ENCODE data around the gene LRRC46. TPM values are rescaled to one million over a fixed set of nuclear protein-coding genes. Genes with fewer than 3 reads are reported as not detected.
A peak's percentile ranks its signal among the peaks of the same experiment; 100 is the strongest.

LRRC46 gene
- total RNA-seq, 2 donors from 2014 or later, result 0.73 to 0.82 TPM

DNA sequence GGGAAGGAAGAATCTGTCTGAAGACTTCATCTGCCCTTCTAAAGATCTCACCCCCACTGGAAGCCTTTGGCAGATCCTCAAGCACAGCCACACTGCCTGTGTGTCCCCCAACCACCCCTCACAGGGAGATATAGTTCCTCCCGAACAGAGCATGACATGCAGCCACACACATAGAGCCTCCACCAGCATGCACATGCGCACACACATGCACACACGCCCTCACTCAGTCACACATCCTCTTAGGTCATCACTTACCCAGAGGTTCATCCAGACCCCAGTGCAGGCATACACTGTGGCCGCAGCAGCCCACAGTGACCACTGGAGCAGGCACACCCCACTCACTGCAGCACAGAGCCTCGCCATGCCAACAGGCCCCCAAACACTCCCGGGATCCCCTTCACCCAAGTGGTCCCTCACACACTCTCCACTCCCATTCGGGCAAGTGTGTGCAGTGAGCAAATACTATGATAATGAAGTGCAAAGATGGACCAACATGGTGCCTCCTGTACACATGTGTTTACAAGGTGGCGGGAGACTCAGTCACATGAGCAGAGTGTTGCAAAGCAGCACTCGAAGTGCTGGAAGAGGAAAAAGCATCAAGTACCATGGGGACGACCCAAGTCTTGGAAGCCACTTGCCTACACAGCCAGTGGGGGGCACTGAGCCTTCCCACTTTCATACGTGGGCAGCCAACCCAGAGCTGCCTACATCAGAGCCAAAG, 36.5 kb downstream of the LRRC46 start:
- no peak for DNase-seq
- Mint-ChIP-seq H3K9me3 (no peaks in the 10 kb centered on the region), H3K27ac (no peak overlapping the region), H3K27me3 (ENCODE audit: insufficient read depth) (peaks cover 76% of the 10 kb centered on the region), H3K36me3 (ENCODE audit: low read depth) (no peaks in the 10 kb centered on the region), H3K4me1 (peaks cover 26% of the 10 kb centered on the region), H3K4me3 (no peak overlapping the region)
- WGBS, 2 experiments (ENCODE audit: insufficient coverage in 1 of 2, insufficient read length in 1 of 2), result 89 to 95% methylated on average over 6 to 11 of the region's 11 CpGs
- peaks cover 37% of the 10 kb centered on the region for H3K27me3 ChIP-seq (ENCODE audit: control insufficient read depth, insufficient read depth, low read length, poor library complexity, severe bottlenecking)
- H3K4me3 ChIP-seq (ENCODE audit: low read length), result no peak overlapping the region
- H3K9ac ChIP-seq (ENCODE audit: extremely low read depth, low read length, poor library complexity, severe bottlenecking), result no peak overlapping the region
- no peak overlapping the region for H3K27ac ChIP-seq (ENCODE audit: low read depth, low read length)
- H3K36me3 ChIP-seq (ENCODE audit: control insufficient read depth, insufficient read depth, low read length), result no peaks in the 10 kb centered on the region
- H3K4me1 ChIP-seq (ENCODE audit: control insufficient read depth, insufficient read depth, low read length), result peaks cover 7% of the 10 kb centered on the region
- TF ChIP-seq, protein P1, sequence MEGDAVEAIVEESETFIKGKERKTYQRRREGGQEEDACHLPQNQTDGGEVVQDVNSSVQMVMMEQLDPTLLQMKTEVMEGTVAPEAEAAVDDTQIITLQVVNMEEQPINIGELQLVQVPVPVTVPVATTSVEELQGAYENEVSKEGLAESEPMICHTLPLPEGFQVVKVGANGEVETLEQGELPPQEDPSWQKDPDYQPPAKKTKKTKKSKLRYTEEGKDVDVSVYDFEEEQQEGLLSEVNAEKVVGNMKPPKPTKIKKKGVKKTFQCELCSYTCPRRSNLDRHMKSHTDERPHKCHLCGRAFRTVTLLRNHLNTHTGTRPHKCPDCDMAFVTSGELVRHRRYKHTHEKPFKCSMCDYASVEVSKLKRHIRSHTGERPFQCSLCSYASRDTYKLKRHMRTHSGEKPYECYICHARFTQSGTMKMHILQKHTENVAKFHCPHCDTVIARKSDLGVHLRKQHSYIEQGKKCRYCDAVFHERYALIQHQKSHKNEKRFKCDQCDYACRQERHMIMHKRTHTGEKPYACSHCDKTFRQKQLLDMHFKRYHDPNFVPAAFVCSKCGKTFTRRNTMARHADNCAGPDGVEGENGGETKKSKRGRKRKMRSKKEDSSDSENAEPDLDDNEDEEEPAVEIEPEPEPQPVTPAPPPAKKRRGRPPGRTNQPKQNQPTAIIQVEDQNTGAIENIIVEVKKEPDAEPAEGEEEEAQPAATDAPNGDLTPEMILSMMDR (conservative IDR thresholded peaks at IDR 0.05), result no peak
- H3K9me3 ChIP-seq (ENCODE audit: control insufficient read depth, low read length), result no peaks in the 10 kb centered on the region

DNA sequence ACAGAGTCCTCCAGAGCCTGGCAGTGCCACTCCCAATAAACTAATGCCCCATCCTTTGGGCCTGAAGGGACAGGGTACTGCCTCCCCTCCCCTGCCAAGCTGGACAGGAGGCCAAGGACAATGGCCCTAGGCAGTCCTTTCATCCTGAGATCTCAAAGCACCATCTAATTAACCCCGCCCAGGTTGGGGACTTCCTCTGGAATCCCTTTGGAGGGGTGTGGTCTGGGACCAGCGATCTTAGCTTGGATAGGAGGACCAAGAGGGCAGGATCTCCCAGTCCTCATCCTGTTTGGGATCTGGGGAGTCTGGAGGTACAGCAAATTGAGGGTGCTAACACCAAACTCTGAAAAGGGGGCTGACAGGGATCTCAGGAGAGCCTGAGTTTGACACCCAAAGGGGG, 37.6 kb downstream of the LRRC46 start:
- DNase-seq, result no peak
- Histone ChIP-seq H3K4me1 (ENCODE audit: control insufficient read depth, insufficient read depth, low read length) (peaks cover 8% of the 10 kb centered on the region), H3K27ac (ENCODE audit: low read depth, low read length) (no peak overlapping the region), H3K36me3 (ENCODE audit: control insufficient read depth, insufficient read depth, low read length) (no peaks in the 10 kb centered on the region), H3K9ac (ENCODE audit: extremely low read depth, low read length, poor library complexity, severe bottlenecking) (no peak overlapping the region), H3K27me3 (ENCODE audit: control insufficient read depth, insufficient read depth, low read length, poor library complexity, severe bottlenecking) (peaks cover 37% of the 10 kb centered on the region), H3K9me3 (ENCODE audit: control insufficient read depth, low read length) (no peaks in the 10 kb centered on the region), H3K4me3 (ENCODE audit: low read length) (no peak overlapping the region)
- Mint-ChIP-seq H3K36me3 (ENCODE audit: low read depth) (no peaks in the 10 kb centered on the region), H3K27me3 (ENCODE audit: insufficient read depth) (peaks cover 75% of the 10 kb centered on the region), H3K9me3 (no peaks in the 10 kb centered on the region), H3K4me1 (peaks cover 32% of the 10 kb centered on the region), H3K4me3 (no peak overlapping the region), H3K27ac (no peak overlapping the region)
- WGBS, 2 experiments (ENCODE audit: insufficient coverage in 1 of 2, insufficient read length in 1 of 2), result 33 to 72% methylated on average over 1 to 2 of the region's 2 CpGs
- TF ChIP-seq, protein P1 (conservative IDR thresholded peaks at IDR 0.05), result no peak

DNA sequence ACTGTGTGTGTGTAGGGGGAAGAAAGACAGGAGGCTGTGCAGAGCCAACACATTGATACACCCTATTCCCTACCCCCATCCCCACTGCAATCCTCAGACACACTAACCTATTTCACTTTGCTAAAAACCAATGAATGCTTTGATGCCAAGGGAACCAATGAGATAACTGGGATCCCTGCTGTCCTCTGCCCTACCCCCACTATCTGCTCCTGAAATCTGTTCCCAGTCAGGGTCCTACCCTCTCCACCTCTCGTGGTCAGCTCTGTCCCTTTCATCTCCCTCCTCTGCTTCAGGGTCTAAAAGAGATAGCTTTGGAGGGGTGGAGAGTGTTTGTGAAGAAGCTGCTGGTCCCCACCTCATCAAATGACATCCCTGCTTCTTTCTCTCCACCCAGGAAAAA, 38.6 kb downstream of the LRRC46 start:
- peaks cover 76% of the 10 kb centered on the region for H3K27me3 Mint-ChIP-seq (ENCODE audit: insufficient read depth)
- Histone ChIP-seq H3K27ac (ENCODE audit: low read depth, low read length) (no peak overlapping the region), H3K36me3 (ENCODE audit: control insufficient read depth, insufficient read depth, low read length) (no peaks in the 10 kb centered on the region), H3K4me3 (ENCODE audit: low read length) (no peak overlapping the region), H3K9ac (ENCODE audit: extremely low read depth, low read length, poor library complexity, severe bottlenecking) (no peak overlapping the region), H3K4me1 (ENCODE audit: control insufficient read depth, insufficient read depth, low read length) (peaks cover 8% of the 10 kb centered on the region), H3K9me3 (ENCODE audit: control insufficient read depth, low read length) (no peaks in the 10 kb centered on the region), H3K27me3 (ENCODE audit: control insufficient read depth, insufficient read depth, low read length, poor library complexity, severe bottlenecking) (peaks cover 32% of the 10 kb centered on the region)
- H3K4me1 Mint-ChIP-seq, result peaks cover 36% of the 10 kb centered on the region
- WGBS, 2 experiments (ENCODE audit: insufficient coverage in 1 of 2, insufficient read length in 1 of 2), result 0% methylated on average over 1 of the region's 1 CpG; no CpG with 5 or more reads in 1 of the 2 experiments
- no peak overlapping the region for H3K27ac Mint-ChIP-seq
- no peaks in the 10 kb centered on the region for H3K36me3 Mint-ChIP-seq (ENCODE audit: low read depth)
- TF ChIP-seq, protein P1 (conservative IDR thresholded peaks at IDR 0.05), result no peak
- no peaks in the 10 kb centered on the region for H3K9me3 Mint-ChIP-seq
- DNase-seq, result peak; percentile 75
- H3K4me3 Mint-ChIP-seq, result no peak overlapping the region
